GM18951 (cell line): ENCODE data around the gene TBR1.

Experiments
- POLR2A ChIP-seq: IDR thresholded peaks from 4 replicates; pipeline ENCODE4 v1.6.1; 2011; ENCODE audit warnings: mild to moderate bottlenecking; ENCODE audit not compliant: insufficient read length, insufficient read depth; ENCODE audit errors: extremely low read depth
- in situ Hi-C: fragments of 300-500 bp; cut with MboI; formaldehyde crosslinking; loops from one replicate; pipeline ENCODE4 v1.12.0; 2022; ENCODE audit warnings: low sequenced_read_pairs, mixed read lengths, inconsistent platforms; ENCODE audit not compliant: unreplicated experiment

The TBR1 gene

DNA sequence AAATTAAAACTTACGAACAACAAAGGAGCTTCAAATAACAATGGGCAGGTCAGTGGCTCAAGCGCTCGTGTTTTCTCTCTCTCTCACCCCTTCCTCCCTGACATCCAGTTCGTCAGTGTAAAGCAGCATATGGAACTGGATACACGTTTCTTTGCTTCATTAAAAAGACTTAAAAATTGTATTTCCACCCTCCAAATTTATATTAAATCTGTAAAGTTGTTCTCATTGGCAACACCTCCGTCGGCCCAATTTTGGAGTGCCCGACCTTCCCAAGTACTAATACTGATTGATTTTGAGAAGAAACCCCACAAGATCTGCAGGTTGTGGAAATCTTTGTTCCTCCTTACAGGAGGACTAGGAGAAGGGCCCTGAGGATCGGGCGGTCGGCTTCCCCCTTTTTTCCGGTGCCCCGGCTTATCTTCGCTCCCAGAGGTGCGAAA is 2.2 kb downstream of the TBR1 start:
- in situ Hi-C loops = no loop called here
- no peak for TF ChIP-seq POLR2A

DNA sequence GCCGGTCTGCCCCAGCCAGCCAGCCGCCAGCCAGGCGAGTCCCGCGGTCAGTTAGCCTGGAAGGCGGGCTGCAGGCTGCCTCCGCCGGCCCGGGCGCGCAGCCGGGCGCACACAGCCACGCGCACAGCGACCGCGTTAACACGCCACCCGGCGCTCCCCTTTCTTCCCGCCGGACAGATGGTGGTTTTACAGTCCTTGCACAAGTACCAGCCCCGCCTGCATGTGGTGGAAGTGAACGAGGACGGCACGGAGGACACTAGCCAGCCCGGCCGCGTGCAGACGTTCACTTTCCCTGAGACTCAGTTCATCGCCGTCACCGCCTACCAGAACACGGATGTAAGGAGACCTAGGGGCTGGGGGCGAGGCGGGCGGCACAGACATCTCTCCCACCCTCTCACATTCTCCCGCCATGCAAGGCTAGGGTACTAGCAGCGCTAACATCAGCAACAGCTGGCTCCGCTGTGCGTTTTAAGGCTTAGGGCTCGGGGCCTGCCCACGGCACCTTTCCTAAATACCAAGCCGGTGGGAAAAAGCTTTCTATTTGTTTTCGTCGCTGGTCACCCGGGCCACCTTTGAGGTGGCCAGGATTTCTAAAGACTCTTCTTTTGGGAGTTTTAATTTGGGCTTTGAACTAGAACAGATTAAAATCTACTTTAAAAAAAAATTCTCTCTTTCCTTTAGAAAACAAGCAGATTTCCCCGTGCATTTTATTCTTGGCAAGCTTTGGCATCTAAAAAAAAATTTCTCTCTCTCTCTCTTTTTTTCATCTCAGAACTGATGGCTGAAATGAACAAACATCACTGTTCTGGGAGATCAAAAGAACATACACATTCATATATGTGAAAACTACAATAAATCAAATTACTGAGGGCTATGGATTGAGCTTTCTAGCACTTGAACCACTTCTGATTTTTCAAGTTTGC is 2.9 kb downstream of the TBR1 start:
- in situ Hi-C loops = no loop called here

GRCh38 chr2:161419638-161420190 is 3.6 kb downstream of the TBR1 start:
- TF ChIP-seq POLR2A = no peak
- in situ Hi-C loops = no loop called here

More for the DNA sequence above, 2.9 kb downstream of the TBR1 start:
- TF ChIP-seq POLR2A = no peak

DNA sequence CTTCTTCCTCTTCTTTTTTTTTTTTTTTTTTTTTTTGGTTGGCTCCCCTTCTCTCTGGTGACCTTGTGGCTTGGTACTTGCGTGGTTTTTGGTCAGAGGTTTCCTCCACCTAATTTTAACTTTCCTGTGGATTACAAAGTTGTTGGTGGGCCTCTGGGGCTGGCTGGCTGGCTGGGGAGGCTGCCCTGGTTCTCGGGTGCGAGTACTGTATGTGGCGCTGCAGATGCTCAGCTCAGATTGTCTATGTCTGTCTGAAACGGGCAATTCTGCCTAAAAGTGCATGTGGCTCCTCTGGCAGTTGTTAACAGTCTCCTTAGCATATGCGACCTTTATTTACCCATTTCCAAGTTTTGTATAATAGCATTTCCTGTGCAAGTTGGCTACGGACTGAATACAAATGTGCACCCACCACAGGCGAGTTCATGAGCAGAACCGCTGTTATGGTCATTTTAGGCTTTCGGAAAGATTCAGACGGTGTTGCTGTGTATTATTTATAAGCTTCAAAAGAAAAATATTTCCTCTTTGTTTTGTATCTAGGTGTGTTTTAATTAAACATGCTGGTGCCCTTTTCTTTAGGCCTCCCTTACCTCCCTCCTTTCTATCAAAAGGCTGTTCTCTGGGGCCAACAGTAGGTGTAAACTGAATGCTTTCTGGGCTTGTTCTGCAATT is 4.4 kb downstream of the TBR1 start:
- no peak for TF ChIP-seq POLR2A
- in situ Hi-C loops = no loop called here

- in situ Hi-C loops = no loop called here
- TF ChIP-seq POLR2A = no peak
These were observed 5.6 kb downstream of the TBR1 start for GRCh38 chr2:161421686-161422085.

DNA sequence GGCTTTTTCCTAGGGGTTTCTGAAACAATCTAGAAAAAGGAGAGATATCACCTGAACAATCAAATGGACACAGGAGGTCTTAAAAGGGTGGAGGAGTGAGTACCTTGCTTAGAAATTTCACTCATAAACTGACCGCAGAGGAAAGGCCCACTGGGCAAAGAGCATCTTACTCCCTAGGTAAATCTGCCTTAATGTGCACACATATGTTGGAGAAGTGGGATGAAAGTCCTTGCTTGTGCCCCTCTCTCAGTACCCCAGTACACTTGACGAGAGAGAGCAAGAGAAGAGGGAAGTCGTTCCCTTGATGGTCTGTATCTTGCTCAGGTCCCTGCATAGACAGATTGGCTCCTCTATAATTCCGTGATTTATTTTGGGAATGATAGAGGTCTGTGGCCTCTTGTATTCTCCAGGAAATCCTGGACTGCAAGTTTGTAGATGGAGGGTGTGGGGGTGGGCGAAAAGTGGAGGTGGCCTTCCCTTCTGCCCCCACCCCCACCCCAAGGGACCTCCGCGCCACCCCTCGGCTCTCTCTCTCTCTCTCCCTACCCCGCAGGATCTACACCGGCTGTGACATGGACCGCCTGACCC is 6.8 kb downstream of the TBR1 start:
- in situ Hi-C loops = no loop called here
- no peak for TF ChIP-seq POLR2A

- TF ChIP-seq POLR2A = no peak
- in situ Hi-C loops = no loop called here
These were observed 7.6 kb downstream of the TBR1 start for GRCh38 chr2:161423421-161424393.

DNA sequence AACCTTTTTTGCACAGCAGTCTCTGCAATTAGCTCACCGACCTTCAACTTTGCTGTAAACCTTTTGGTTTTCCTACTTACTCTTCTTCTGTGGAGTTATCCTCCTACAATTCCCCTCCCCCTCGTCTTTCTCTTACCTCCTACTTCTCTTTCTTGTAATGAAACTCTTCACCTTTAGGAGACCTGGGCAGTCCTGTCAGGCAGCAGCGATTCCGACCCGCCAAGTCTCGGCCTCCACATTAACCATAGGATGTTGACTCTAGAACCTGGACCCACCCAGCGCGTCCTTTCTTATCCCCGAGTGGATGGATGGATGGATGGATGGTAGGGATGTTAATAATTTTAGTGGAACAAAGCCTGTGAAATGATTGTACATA is 8.3 kb downstream of the TBR1 start:
- in situ Hi-C loops = no loop called here

DNA sequence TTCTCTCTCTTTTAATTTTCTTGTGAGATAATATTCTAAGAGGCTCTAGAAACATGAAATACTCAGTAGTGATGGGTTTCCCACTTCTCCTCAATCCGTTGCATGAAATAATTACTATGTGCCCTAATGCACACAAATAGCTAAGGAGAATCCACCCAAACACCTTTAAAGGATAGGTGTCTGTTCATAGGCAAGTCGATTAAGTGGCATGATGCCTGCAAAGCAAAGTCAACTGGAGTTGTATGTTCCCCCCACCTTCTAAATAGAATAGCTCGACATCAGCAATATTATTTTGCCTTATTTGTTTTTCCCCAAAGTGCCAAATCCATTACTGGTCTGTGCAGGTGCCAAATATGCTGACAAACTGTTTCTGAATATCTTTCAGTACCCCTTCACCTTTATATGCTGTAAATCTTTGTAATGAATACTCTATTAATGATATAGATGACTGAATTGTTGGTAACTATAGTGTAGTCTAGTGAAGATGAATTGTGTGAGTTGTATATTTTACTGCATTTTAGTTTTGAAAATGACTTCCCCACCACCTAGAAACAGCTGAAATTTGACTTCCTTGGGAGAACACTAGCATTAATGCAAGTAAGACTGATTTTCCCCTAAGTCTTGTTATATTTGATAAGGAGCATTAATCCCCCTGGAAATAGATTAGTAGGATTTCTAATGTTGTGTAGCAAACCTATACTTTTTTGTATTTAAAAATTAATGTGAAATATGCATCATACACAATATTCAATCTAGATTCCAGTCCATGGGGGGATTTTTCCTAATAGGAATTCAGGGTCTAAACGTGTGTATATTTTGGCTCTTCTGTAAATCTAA is 9.0 kb downstream of the TBR1 start:
- no peak for TF ChIP-seq POLR2A
- in situ Hi-C loops = no loop called here

More for the DNA sequence above, 8.3 kb downstream of the TBR1 start:
- TF ChIP-seq POLR2A = no peak

DNA sequence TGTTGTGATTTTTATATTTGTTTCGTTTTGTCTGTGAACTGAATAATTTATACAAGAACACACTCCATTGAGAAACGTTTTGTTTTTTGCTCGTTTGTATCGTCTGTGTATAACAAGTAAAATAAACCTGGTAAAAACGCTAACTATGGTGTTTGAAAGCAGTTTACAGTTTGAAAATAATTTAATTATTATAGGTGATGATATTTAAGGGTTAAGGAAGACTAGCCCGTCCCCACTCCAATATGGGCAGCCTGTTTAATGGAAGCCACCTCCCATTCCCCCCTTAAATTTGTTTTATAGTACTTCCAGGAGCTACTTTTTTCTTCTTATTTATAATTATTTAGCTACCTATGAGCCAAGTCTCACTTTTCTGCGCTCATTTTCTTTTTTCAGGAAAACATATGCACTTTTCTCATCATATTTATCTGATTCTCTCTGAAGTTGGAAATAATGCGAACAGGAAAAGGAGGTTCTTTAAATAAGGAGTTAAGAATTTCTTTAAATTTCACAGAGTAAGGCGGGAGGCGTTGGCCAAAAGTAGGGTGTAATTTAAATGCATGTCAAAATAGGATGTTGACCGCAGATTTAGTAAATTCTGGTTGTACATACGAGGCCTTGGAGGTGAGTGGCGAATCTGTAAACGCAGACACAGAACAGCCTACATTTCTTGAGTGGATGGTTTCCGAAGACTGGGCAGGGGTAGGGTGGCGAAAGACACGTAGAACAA is 9.8 kb downstream of the TBR1 start:
- no peak for TF ChIP-seq POLR2A
- in situ Hi-C loops = no loop called here

DNA sequence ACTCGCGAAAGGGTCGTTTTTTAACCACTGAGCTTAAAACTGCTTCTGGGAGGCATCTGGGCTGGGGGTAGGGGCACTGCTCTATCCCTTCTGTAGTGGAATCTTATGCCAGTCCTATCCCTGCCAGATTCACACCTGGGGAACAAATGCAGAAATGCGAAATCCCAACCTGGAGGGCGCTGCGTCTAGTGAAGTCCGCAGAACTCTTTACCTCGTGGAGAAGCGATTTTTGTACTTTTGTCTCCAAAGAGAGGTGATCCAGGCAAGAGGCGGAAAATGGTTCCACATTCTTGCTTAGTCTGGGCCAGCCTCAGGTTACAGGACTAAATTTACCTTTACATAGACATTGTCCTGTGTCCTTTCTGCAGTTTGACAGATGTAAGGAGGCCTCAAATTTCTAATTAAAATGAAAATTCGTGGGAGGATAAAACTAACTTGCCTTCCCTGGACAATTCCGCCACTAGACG is 10.4 kb downstream of the TBR1 start:
- no peak for TF ChIP-seq POLR2A
- in situ Hi-C loops = no loop called here
